ENCODE measurements around the gene TGM1.

TGM1 gene

DNA sequence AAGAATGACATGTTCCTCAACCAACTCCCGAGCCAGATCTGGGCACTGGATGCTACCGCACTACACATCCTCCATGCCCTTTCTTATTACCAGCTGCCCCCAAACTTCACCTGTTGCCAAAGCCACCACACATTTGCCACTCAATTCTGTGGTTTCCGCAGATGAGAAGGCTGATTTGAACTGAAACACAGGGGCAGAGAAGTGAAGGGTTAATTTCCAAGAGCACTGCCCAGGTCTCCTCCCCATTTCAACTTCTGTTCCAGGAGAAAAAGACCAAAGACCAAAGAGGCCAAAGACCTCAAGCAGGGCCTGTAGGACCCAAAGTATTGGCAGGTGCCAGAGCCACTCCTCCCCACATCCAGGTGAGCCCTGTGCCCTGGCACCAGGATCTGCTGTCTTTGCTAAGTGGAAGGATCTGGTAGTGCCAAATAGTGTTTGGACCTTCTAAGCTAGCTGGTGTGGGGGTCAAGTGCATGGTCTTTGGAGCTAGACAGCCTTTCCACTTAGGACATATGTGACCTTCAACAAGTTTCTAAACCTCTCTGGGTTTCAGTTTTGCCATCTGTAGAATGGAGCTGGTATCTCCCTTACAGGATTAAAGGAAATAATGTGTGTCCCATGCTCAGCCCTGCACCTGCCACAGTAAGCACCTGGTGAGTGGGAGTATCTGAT lies 28.6 kb upstream of the TGM1 start:
- no peak for DNase-seq

- DNase-seq: no peak
Observed at GRCh38 chr14:24290746-24291145, 27.8 kb upstream of the TGM1 start.

- DNase-seq: no peak
Observed at GRCh38 chr14:24289649-24290280, 26.8 kb upstream of the TGM1 start.

- no peak for DNase-seq
Observed at GRCh38 chr14:24286996-24287395, 24.0 kb upstream of the TGM1 start.

- DNase-seq: no peak
Observed at GRCh38 chr14:24285351-24285750, 22.4 kb upstream of the TGM1 start.

DNA sequence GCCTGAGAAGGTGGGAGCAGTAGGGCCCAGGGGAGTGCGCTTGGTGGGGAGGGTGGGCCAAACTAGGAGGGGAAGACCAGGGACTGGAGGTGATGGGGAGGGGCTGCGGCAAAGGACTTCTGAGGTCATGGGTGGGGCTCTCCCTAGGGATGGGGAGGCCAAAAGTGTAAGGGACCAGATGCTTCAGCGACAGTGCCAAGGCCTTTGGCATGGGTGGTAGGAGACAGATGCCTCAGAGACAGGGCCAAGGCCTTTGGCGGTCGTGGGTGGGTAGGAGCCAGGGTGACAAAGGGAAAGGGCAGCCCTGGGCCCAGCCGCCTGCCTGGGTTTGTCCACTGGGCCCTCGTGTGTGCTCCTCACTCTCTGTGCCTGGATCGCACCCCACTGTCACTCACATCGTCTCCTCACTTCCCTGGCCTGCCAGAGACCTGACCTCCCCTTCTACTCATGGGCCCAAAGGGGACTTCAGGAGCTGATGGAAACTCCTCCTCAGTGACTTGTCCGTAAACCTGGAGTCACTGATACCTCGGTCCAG lies 21.6 kb upstream of the TGM1 start:
- DNase-seq: no peak

DNA sequence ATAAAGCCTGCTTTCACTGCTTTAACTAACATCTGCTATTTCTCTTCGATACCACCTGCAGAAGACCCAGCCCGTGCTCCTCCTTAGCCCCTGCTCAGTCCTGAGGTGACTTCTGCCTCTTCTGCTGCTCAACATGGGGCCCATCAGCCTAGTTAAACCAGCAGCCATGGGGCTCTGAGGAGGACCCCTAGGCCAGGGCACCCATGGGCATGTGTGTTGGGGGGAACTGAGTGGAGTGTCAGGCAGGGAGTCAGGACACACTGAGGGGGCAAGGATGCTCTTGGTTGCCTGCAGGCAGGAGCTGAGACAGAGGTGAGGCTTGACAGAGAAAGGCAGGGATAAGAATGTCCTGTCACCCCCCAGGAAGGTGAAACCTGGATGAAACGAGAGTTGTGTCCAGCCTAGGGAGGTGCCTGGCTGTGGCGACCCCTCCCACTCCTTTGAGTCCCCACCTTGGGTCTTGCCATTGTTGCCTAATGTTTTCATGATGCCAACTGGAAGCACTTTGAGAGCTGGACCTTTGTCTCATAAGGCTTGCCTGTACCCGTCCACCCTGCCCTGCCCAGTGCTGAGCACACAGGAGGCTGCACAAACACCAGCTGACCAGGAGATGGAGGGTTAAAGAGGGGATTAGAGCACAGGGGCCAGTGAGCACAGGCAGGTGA lies 21.0 kb upstream of the TGM1 start:
- DNase-seq: no peak

GRCh38 chr14:24282736-24283135 lies 19.8 kb upstream of the TGM1 start:
- DNase-seq: no peak

- DNase-seq: no peak
Observed at GRCh38 chr14:24281636-24282035, 18.7 kb upstream of the TGM1 start.

GRCh38 chr14:24280797-24281460 lies 18.0 kb upstream of the TGM1 start:
- DNase-seq: no peak

DNA sequence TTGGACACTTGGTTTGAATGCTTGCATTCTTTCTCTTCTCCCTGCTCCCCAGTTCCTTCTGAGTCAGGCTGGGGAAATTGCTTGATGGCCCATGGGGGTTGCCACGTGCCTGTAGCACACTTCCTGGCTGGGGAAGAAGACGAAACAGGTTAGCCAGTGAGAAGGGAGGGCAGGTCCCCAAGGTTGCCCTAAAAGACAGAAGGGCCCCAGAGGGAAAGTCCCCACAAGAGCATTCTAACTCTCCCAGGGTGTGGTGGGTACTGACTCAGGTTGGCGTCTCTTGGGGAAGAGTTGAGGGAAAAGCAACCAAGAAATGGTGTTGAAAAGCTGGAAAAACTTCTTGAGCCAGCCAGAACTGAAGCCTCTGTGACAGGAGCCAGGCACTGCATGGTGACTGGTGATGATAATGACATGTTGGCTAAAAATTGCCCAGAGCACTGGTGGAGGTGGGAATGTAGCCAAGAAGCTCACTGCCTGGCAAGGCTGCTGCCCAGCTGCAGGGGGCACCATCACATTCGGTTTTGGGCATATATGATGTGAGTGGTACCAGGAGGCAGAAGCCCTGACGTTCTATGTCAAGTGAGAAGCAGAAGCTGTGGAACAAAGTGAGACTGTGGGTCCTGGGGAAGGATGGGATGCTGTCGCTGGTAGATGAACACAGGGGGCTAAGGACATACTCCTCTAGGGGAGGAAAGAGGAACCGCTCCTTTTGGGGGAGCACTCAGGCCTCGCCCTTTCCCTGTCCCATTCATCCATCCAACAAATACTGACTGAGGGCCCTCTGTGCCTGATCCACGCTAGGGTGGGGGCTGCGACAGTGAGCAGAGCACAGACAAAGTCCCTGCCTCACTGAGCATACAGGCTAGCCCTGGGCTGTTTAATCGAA lies 16.6 kb upstream of the TGM1 start:
- DNase-seq: peak; percentile 78

DNA sequence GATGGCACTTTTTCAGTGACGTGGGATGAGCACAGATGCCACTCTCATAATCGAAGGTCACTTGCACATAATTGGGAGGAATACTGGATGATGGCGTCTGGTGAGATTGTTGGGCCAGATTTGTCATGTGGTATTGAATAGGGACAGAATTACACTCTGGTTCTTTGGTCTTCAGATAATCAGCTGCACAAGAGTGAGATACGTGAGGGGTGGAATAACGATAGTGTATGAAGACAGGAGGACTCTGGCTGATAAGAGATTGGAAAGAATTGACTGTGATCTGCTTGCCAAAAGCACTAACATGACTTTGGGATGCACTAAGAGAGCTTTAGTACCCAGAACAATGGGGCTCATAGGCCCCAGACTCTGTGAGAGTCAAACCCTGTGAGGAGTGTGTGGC lies 15.4 kb upstream of the TGM1 start:
- no peak for DNase-seq

GRCh38 chr14:24277606-24278321 lies 14.8 kb upstream of the TGM1 start:
- no peak for DNase-seq

- no peak for DNase-seq
Observed at GRCh38 chr14:24277071-24277470, 14.1 kb upstream of the TGM1 start.

DNA sequence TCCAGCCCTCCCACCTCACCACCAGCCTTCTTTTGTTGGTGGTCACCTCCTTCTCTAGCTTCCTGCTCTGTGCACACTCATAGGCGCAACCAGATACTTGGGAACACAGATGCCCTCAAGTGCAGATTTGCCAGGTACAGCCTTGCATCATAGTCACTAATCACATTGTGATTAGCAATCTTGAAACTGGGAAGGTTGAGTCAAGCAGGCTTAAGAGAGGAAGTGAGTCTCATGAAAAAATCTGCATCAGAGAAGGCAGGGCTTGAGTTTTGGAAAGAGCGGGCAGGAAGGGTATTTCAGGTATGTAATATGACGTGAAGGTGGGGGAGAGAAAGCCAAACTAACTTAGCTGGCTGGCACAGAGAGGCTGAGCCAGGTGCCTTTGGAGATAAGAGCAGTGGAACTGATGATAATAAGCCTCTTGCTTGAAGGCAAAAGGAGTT lies 11.1 kb upstream of the TGM1 start:
- DNase-seq: peak; percentile 12

DNA sequence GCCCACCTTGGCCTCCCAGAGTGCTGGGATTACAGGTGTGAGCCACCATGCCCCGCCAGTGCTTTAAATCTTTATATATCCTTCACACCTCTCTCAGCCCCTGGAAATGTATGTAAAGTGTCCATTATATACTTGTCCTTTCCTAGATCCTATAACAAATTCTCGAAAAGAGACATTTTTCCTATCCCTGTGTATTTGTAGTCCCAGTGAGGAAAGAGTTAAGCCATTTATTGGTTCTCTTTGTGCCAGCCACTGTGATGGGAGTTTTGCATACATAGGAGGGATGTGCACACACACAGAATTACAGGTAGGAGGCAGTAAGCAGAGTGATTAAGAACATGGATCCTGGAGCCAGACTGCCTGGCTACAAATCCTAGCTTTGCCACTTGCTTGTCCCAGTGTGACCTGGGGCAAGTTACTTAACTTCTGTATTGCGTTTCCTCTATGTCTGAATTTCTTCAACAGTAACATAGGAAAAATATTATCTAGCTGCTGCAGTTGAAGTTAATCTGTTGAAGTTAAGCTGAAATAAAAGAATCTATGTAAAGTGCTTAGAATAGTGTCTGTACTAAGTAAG lies 10.5 kb upstream of the TGM1 start:
- no peak for DNase-seq

DNA sequence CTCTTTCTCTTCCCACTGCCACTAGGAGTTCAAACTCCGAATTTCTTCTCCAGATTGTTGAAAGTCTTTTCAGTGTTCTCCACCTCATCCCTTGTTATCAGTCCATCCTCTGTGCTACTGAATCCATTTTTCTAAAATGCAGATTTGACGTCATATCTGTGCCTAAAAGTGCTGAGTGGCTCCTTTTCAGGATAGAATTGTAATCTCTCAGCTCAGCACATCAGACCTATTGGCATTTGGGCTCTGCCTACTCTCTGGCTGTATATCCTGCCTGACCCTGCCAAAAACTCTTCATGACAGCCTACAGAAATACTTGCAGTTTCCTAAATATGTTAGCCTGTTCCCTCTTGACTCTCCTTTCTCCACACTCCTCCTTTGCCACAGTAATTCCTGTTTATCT lies 9.5 kb upstream of the TGM1 start:
- no peak for DNase-seq

DNA sequence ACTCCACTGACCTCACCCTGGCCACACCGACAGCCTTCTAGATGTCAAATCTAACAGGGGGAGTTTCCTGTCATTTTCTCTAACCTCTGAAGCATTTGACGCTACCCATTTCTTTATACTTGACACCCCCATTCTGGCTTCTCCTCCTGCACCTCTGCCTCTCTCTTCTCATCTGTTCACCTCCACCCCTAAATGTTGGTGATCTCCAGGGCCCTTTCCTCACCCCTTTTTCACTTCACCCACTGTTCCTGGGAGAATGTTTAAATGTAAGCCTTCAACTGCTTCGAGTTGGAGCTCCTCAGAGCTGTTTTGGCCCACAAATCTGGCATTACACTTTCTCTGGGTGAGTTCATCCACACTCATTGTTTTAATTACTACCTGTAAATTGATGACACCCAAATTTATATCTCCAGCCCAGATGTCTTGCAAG lies 8.9 kb upstream of the TGM1 start:
- no peak for DNase-seq

GRCh38 chr14:24271134-24271833 lies 8.3 kb upstream of the TGM1 start, which contains the start of gene RABGGTA:
RABGGTA (minus strand) TSS chr14:24271597; CDS start chr14:24271115, 482 bp downstream.
- peak; percentile 86 for DNase-seq

GRCh38 chr14:24270537-24271133 lies 7.7 kb upstream of the TGM1 start:
- DNase-seq: no peak
